Amniotic stem cell (primary cell): ENCODE data around the gene PFKFB3.
"Not testable (repeated sequence)": the region's sequence is repeated elsewhere in the genome, so short reads cannot be mapped to it uniquely, and the experiment has no call there.

Source experiments
- DNase-seq: peaks from one replicate; lab custom pipeline; 2025; lab: John Stamatoyannopoulos, UW

The PFKFB3 gene

DNA sequence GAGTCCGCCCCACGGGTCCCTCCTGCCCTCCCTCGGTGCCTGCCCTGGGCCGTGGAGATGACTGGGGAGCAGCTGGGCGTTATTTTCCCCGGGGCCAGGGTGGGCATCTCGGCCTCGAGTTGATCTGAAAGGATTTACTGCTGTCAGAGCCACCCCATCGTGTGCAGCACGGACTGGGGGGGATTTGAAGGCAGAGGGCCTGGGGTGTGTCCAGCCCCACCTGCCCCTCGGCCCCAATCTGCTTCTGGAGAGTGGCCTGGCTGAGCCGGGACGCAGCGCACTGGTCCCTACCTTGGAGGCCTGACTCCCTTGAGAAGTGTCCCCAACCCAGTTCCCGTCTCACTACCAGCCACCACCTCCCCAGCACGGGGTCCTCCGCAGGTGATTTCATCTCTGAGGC, 24.2 kb upstream of the PFKFB3 start:
- DNase-seq: no peak

DNA sequence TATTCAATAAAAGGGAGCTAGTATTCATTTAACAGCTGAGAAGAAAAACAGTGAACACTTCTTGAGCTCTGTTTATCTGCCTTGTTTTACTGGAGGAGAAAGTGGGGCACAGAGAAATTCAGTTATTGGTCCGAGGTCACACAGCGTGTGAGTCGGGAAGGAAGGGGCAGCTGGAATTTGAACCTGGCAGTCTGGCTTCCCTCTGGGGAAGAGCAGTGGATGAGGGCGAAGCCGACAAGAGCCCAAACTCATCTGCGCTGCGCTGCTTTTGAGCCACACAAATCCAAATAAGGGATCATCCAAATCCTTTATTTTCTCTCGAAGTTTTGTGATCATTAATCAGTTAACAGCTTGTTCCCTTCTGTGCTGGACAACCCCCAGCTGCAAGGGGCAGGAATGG, 23.7 kb upstream of the PFKFB3 start:
- no peak for DNase-seq

DNA sequence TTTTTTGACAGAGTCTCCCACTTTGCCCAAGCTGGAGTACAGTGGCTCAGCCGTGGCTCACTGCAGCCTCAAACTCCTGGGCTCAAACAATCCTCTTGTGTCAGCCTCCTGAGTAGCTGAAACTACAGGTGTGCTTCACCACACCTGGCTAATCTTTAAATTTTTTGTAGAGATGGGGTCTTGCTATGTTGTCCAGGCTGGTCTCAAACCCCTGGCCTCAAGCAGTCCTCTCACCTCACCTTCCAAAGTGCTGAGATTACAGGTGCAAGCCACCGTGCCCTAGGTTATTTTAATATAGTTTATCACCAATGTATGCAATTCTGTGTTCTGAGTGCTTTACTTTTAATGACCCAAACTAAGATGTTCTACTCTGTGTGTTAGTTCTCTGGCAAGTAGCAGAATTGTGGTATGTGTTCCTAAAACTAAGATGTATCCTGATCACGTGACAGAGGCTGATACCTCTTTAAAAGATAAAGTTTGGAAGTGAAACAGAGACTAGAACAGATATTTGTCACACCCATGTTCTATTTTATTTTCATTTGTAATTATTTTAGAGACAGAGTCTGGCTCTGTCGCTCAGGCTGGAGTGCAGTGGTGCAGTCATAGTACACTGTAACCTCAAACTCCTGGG, 22.1 kb upstream of the PFKFB3 start:
- no peak for DNase-seq

DNA sequence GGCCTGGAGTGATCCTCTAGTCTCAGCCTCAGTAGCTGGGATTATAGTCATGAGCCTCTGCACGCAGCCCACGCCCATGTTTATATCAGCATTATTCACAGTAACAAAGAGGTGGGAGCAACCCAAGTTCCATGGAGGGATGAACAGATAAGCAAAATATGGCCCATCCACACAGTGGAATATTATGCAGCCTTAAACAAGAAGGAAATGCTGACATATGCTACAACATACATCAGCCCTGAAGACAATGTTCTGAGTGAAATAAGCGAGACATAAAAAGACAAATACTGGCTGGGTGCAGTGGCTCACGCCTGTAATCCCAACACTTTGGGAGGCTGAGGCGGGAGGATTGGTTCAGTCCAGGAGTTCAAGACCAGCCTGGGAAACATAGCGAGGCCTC, 21.5 kb upstream of the PFKFB3 start:
- no peak for DNase-seq

DNA sequence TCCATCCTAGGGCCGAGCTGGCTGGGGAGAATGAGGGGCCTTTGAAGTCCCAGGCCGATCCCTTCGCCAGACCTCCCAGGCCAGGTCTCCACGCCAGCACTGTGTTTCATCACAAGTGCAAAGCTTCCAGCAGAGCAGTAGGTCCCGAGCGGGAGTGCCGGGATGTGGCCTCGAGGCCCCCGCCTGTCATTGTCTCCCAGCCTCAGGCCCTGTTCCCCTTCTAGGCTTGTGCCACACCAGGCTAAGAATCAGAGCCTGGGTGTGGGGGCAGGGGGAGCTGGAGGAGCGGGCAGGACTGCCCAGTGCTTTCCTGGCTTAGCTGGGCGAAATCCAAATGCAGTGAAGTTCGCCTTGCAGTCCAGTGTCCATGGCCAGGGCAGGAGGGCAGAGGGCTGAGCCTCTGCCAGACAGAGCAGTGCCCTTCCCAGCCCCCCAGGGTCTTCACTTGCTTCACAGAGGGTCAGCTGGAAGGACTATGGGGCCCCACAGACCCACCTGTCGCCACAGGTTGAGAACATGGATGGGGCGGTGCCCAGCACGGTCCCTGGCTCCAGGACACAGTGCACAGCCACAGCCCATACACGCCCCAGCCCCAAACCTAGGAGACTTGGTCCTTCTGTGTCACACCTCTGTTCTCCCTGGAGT, 20.2 kb upstream of the PFKFB3 start:
- no peak for DNase-seq

DNA sequence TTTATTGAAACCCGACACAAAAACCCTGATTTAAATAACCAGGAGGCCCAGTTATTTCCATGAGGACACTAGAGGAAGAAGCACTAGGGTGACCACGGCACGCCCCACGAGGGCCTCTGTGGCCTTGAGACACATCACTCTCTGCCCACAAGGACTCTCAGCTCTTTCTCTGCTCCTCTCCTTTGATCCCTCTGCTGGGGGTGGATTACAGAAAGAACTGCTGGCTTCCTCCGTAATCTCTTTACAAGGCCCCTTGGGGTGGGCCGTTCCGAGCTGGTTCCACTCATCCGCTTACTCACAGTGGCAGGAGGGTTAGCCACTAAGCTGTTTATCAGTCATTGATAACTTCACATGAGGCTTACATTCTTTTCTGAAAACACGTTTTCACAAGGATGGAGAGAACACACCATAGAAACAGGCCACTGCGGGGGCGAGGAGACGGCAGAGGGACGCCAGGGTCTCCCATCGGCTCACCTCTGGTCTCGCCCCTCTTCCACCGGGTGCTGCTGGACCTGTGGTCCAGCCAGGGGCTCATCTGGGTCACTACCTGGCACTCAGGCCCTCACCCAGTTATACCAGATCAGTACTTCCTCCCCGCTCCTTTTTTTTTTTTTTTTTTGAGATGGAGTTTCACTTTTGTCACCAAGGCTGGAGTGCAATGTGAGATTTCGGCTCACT, 17.6 kb upstream of the PFKFB3 start:
- DNase-seq: no peak

DNA sequence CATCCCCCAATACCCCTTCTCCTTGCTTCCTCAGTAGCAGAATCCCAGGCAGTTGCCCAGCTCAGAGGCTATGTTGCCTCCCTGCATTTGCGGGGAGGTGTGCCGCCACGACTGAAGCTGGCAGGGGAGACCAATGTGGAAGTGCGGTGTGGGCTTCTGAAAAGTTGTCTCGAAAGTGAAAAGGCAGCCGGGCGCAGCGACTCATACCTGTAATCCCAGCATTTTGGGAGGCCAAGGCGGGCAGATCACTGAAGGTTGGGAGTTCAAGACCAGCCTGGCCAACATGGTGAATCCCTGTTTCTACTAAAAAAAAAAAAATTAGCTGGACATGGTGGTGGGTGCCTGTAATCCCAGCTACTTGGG, 15.9 kb upstream of the PFKFB3 start:
- DNase-seq: no peak

DNA sequence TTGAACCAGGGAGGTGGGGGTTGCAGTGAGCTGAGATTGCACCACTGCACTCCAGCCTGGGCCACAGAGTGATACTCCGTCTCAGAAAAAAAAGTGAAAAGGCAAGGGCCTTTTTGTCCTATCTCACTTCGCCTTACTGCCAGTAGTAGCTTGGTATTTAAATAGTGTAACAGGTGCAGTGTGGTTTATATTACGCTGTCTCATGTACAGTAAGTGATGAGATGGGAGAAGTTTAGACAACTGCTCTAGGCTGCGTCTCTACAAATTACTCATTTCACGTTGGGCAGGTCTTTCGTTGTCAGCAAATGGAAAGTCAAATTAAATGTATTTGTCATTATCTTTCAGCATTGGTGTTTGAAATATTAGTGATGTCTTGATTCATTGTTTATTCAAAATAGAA, 15.5 kb upstream of the PFKFB3 start:
- DNase-seq: no peak

DNA sequence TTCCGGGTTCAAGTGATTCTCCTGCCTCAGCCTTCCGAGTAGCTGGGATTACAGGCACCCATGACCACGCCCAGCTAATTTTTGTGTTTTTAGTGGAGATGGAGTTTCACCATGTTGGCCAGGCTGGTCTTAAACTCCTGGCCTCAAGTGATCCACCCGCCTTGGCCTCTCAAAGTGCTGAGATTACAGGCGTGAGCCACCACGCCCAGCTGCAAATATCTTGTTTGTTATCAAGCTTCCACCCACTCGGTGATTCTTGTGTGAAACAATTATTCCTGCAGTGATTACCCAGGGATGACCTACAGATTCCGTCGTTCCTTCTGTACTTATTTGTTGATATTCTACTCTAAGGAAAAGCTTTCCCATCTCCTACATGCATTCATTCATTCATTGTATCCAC, 12.7 kb upstream of the PFKFB3 start:
- DNase-seq: not testable (repeated sequence)

DNA sequence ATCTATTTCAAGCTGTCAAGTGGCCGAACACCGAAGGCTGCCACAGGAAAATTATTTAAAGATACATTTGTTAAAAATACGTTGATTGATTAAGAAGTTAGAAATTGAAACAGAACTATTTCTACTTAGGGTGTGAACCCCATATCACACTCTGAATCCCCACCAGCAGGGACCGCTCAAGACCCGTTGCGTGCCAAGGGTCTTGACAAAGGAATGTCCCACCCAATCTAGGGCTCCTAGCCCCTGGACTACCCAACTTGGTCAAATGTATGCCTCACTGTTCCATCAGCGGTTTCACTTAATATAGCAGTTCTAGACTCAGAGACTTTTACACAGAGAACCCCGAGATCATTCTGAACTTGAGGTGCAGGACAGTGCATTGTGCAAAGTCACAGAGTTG, 11.6 kb upstream of the PFKFB3 start:
- no peak for DNase-seq

DNA sequence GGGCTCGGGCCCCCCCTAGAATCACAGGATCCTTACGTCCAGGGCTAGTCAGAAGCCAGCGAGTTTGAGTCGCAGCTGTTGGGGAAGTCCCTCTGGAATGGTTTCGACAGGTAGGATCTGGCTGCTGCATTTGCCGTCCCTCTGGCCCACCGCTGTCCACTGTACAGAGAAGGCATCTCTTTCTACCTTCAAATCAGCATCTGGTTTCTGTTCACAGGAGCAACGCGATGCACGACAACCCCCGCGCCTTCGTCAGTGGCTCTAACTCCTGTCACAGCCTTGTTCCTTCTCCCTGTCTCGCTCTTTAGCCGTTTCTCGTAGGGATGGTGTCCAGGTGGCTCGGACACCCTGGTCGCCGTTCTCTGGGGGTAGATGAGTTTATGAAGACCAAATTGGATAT, 11.2 kb upstream of the PFKFB3 start:
- no peak for DNase-seq

DNA sequence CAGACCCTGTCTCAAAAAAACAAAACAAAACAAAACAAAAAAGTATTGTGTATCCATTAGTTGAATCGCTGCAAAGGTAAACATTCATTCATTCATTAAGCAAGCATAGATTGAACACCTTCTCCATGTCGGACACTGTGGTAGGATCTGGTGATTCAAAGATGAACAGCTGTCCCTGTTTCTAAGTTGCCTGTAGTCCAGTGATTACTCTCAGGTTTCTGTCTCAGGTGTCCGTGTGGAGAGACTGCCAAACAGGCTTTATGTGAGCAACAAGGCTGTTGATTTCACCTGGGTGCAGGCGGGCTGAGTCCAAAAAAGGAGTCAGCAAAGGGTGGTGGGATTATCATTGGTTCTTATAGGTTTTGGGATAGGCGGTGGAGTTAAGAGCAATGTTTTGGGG, 9.4 kb upstream of the PFKFB3 start:
- DNase-seq: not testable (repeated sequence)

DNA sequence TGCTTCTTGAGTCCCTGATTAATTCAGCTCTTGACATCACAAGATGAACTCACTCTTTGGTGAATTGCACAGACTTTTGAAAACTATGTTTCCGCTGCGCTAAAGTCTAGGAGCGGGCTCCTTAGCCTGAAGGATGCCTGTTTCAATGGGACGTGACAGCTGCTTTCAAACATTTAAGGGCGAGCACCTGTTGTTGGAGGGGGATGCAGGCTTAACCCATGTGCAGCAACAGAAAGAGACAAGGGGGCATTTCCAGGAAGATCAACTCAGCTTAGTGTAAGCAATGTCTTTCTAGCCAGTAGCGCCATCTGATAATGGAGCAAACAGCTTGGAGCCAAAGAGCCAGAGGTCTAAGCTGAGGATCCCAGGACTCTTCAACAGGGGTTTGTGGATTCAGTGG, 8.4 kb upstream of the PFKFB3 start:
- no peak for DNase-seq

DNA sequence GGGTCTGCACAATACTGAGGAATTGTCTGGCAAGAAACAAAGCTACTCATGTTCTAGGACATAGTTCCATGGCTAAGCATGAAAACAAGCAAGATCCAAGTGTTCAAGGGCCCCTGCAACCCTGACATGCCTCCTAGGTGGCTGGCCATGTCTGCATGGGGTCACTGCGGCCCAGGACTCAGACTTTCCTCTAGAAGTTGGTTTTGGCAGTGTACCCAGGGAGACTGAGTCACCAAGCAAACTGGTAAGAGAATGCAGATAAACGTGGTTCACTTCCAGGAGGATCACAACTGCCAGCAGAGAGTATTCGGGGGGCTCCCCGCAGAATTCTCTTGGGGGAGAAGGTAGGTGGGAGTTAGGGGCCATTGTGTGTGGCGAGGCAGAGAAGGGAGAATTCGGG, 7.4 kb upstream of the PFKFB3 start:
- DNase-seq: no peak

DNA sequence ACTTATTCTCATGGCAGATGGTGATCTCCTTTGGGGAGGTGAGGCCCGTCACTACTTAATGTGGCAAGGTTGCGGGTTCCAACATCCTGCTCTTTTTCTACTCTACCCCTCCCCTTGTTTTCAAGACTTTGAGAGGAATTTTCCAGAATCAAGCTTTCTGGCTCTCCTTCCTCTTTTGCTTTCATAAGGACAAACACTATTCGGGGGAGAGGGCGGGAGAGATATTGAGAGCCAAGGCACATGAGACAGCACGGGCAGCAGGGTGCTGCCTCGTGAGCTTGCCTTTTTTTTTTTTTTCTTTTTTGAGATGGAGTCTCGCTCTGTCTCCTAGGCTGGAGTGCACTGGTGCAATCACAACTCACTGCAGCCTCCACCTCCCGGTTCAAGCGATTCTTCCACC, 6.9 kb upstream of the PFKFB3 start:
- DNase-seq: no peak

DNA sequence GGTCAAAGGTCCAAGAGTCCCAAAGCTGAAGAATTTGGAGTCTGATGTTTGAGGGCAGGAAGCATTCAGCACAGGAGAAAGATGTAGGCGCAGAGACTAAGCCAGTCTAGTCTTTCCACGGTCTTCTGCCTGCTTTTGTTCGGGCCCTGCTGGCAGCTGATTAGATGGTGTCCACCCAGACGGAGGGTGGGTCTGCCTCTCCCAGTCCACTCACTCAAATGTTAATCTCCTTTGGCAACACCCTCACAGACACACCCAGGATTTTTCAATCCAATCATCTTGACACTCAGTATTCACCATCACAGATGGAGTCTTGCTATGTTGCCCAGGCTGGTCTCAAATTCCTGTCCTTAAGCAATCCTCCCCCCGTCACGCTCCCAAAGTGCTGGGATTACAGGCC, 6.2 kb upstream of the PFKFB3 start:
- not testable (repeated sequence) for DNase-seq

DNA sequence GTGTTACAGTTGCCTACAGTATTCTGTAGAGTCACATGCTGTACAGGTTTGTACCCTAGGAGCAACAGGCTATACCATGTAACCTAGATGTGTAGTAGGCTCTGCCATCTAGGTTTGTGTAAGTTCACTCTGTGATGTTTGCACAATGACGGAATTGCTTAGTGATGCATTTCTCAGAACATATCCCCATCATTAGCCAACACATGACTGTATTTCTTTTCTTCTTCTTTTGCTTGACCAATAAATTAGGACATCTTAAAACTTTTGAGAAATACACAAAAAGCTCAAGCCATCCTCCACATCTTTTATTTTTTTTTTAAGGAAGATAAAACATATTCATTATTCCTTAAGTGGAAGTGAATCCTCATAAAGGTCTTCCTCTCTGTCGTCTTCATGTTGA, 5.4 kb upstream of the PFKFB3 start:
- no peak for DNase-seq

DNA sequence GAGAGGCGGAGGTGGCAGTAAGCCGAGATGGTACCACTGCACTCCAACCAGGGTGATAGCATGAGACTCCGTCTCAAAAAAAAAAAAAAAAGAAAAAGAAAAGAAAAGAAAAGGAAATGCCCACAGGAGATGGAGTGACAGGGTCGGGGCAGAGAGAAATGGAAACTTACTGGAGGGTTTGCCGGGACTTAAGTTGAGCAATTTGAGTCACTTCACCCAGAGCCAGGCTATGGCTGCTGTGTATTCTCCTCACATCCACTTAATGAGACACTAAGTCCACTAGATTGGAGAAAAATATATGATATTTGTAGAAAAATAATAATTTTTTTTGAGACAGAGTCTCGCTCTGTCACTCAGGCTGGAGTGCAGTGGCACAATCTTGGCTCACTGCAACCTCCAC, 4.6 kb upstream of the PFKFB3 start:
- no peak for DNase-seq

DNA sequence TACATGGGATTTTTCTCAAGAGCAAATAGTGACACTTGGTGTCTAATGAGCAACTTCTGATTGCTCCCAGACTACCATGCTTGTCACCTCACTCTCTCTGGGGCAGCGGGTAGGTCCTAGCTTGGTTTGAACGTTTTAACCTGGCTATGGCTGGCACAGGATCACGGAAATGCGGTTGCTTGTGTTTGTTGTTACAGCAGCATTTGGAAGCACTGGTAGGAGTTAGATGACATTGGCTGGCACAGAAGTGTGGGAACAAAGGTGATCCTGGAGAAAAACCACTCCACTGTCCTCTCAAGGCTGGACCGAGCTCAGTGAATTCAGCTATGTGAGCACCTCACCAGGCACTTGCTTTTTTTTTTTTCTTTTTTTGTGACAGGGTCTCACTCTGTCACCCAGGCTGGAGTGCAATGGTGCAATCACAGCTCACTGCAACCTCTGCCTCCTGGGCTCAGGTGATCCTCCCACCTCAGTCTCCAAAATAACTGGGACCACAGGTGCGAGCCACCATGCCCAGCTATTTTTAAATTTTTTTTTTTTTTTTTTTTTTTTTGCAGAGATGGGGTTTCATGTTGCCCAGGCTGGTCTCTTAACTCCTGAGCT, 3.5 kb upstream of the PFKFB3 start:
- no peak for DNase-seq

DNA sequence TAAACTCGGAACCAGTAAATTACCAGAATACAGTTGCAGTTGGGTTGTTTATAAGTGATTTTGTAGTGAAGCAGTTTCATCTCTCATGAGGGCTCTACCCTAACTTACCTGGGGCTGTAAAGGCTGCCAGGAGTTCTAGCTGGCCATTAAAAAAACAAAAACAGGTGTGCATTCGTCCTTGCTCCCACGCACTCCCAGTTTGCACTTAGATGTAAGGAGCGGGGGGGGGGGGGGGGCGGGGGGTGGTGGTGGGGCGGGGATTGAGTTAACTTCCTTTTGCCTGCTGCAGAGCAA, 2.3 kb upstream of the PFKFB3 start:
- no peak for DNase-seq

DNA sequence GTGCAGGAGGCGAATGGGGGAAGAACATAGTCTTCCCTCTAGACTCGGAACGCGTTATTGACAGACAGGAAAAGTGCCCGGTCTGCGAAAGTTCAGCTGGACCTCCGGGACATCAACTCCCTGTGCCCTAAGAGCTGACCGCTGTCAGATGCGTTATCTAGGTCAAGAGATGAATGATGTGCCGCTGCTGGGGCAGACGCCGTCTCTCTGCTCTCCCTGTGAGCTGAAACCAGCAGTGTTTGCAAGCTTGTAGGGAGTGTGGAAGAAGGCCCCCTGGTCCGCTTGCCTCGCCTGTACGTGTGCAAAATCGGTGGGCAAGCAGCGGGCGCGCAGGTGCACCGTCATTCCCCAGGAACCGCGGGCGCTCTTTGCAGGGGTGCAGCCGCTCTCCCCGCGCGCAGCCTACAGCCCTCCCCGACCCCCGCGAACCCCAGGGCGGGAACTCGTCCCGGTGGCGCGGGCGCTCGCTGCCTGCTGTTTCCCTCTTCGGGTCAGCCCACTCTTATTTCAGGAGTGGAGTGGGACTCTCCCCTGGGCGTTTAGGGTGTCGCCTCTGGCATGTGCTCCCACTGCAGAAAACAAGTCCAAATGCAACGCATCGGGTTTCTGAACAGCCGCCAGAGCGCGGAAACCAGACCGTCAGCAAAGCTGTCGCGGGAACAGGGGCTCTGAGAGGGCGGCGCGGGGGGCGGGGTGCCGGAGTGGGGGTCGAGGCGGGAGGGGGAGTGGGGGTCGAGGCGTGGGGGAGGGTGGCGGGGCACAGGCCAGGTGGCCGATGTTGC, 1.8 kb upstream of the PFKFB3 start:
- no peak for DNase-seq

DNA sequence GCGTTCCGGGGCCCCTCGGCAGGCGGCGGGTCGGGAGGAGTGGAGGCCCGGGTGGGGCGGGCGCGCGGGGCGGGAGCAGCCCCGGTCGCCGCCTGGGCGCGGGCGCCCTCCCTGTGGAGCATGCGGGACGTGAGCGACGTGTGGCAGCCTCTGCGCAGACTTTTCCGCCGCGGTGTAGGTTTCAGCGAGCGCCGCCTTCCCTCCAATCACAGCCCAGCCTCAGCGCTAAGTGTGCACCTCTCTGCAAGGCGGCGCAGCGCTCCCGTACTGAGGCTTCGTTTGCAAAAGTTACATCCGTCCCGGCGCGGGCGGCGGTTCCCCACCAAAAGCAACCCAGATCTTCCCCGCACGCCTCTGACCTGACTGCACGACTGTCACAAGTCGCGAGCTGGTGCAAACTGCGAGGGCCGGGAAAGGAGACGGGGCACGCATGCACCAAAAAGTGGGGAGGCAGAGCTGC, 1.2 kb upstream of the PFKFB3 start:
- DNase-seq: peak; percentile 65
